B cell (primary cell): ENCODE results near the gene CYFIP1. TPM values are rescaled to one million over a fixed set of nuclear protein-coding genes. Genes with fewer than 3 reads are reported as not detected.

Source experiments
- ATAC-seq: fragments of 200-7000 bp; cut with Tn5 transposase; one replicate; pipeline ENCODE4 v1.10.0; 2021; ENCODE audit warnings: low read depth, mild to moderate bottlenecking, moderate number of reproducible peaks, moderate library complexity
- CTCF ChIA-PET: fragments of 350-600 bp; sonication (Branson Sonifier 250); formaldehyde crosslinking; loops from one replicate; lab custom pipeline; 2021; ENCODE audit warnings: antibody characterized with exemption, inconsistent platforms; lab: Charles Lee
- POLR2A ChIA-PET: fragments of 350-600 bp; sonication (Branson Sonifier 250); formaldehyde crosslinking; loops from one replicate; lab custom pipeline; 2021; ENCODE audit warnings: antibody characterized with exemption; lab: Charles Lee
- DNase-seq: peaks from one replicate; pipeline ENCODE4 v3.0.0; 2013
- H2AFZ ChIP-seq: 2 replicates; pipeline ENCODE4 v1.6.1; 2012; ENCODE audit warnings: mild to moderate bottlenecking, low read depth, low read length; ENCODE audit not compliant: insufficient read depth, poor library complexity, severe bottlenecking
- H3K27ac ChIP-seq, 2 donors: 1 replicate in 1 of 2; 2 replicates in 1 of 2; pipeline ENCODE4 v1.5.1; 2012 to 2013; ENCODE audit warnings: low read length in 2 of 2, mild to moderate bottlenecking in 2 of 2, moderate library complexity in 1 of 2
- H3K27me3 ChIP-seq, 4 experiments: fragments of 200-600 bp in 1 of 4; sonication (generic) in 1 of 4; replicated peaks in 1 of 4; 1 replicate in 2 of 4; 2 replicates in 2 of 4; pipeline versions ENCODE4 v1.6.1 to v1.7.0; 2013 to 2016; ENCODE audit warnings: low read length in 3 of 4, mild to moderate bottlenecking in 2 of 4, mixed read lengths in 1 of 4, moderate library complexity in 1 of 4; ENCODE audit not compliant: insufficient read depth in 4 of 4, control insufficient read depth in 3 of 4; ENCODE audit errors: control extremely low read depth in 1 of 4
- H3K36me3 ChIP-seq, 2 experiments: replicated peaks in 1 of 2; 1 replicate in 1 of 2; 2 replicates in 1 of 2; pipeline versions ENCODE4 v1.6.1 to v1.7.1; 2013; ENCODE audit warnings: low read length in 1 of 2; ENCODE audit not compliant: insufficient read depth in 2 of 2, control insufficient read depth in 1 of 2; ENCODE audit errors: control extremely low read depth in 1 of 2, extremely low read depth in 1 of 2
- H3K4me1 ChIP-seq, 2 donors: fragments of 200-600 bp in 1 of 2; sonication (generic) in 1 of 2; 1 replicate in 1 of 2; 2 replicates in 1 of 2; pipeline versions ENCODE4 v1.5.1 to v1.6.1; 2013 to 2017; ENCODE audit warnings: low read length in 2 of 2; ENCODE audit not compliant: control insufficient read depth in 2 of 2, insufficient read depth in 2 of 2
- H3K4me2 ChIP-seq: replicated peaks from 2 replicates; pipeline ENCODE3; 2012; ENCODE audit warnings: mild to moderate bottlenecking, low read depth, low read length; ENCODE audit not compliant: poor library complexity, severe bottlenecking
- H3K4me3 ChIP-seq, 5 experiments: fragments of 200-600 bp in 1 of 5; sonication (generic) in 1 of 5; 1 replicate in 3 of 5; 2 replicates in 2 of 5; pipeline versions ENCODE4 v1.5.1 to v1.7.0; 2011 to 2016; ENCODE audit warnings: low read length in 4 of 5, mild to moderate bottlenecking in 4 of 5, low read depth in 2 of 5, control low read depth in 1 of 5, moderate library complexity in 1 of 5; ENCODE audit not compliant: insufficient read depth in 1 of 5; ENCODE audit errors: control extremely low read depth in 1 of 5, extremely low read depth in 1 of 5
- H3K79me2 ChIP-seq: fragments of 200-600 bp; sonication (generic); one replicate; pipeline ENCODE4 v1.6.0; 2016; ENCODE audit warnings: low read length; ENCODE audit not compliant: control insufficient read depth, insufficient read depth
- H3K9ac ChIP-seq: fragments of 200-600 bp; sonication (generic); 2 replicates; pipeline ENCODE4 v1.6.1; 2017; ENCODE audit warnings: mild to moderate bottlenecking, low read length, moderate library complexity
- H3K9me3 ChIP-seq, 3 donors: one replicate each; pipeline versions ENCODE4 v1.6.1 to v1.7.1; 2013; ENCODE audit warnings: low read length in 2 of 3; ENCODE audit not compliant: control insufficient read depth in 2 of 3, insufficient read depth in 1 of 3; ENCODE audit errors: control extremely low read depth in 1 of 3
- H4K20me1 ChIP-seq: 2 replicates; pipeline ENCODE4 v1.6.0; 2012; ENCODE audit warnings: mild to moderate bottlenecking, low read length; ENCODE audit not compliant: insufficient read depth, control insufficient read depth, poor library complexity, severe bottlenecking
- H3K27ac Mint-ChIP-seq: one replicate; pipeline ENCODE4 v1.8.0; 2021; ENCODE audit warnings: mixed read lengths
- H3K27me3 Mint-ChIP-seq: one replicate; pipeline ENCODE4 v1.8.0; 2021; ENCODE audit warnings: mixed read lengths
- H3K4me1 Mint-ChIP-seq: one replicate; pipeline ENCODE4 v1.8.0; 2021; ENCODE audit warnings: mixed read lengths
- H3K4me3 Mint-ChIP-seq: one replicate; pipeline ENCODE4 v1.8.0; 2021; ENCODE audit warnings: mixed read lengths
- H3K9me3 Mint-ChIP-seq: one replicate; pipeline ENCODE4 v1.8.0; 2022; ENCODE audit warnings: mixed read lengths; ENCODE audit not compliant: insufficient read depth
- CTCF ChIP-seq: fragments of 200-600 bp; IDR thresholded peaks from one replicate; pipeline ENCODE4 v1.8.0; 2022; ENCODE audit warnings: antibody characterized with exemption, mild to moderate bottlenecking
- EZH2 ChIP-seq: IDR thresholded peaks from 2 replicates; pipeline ENCODE4 v1.6.1; 2012; ENCODE audit warnings: borderline replicate concordance, low read depth, mild to moderate bottlenecking, moderate library complexity, low read length; ENCODE audit not compliant: insufficient read depth, poor library complexity, severe bottlenecking
- WGBS: methylation state at CpG from one replicate; pipeline ENCODE4 v1.1.5; 2013; ENCODE audit warnings: missing lambda C conversion rate; ENCODE audit not compliant: insufficient coverage; 5-methylcytosine and 5-hydroxymethylcytosine counted together
- intact Hi-C: fragments of 100-400 bp; cut with micrococcal nuclease; formaldehyde crosslinking; loops from one replicate; pipeline ENCODE4 v1.10.0; 2022
- polyA plus RNA-seq: library from polyadenylated mRNA; depleted of rRNA; stranded (reverse); fragments of >200 nt; gene quantifications from 2 replicates; pipeline ENCODE4 v1.2.3, GENCODE V29; 2012
- total RNA-seq, 2 donors: library from RNA; stranded (reverse); fragments of 120-200 nt in 1 of 2; gene quantifications; 1 replicate in 1 of 2; 2 replicates in 1 of 2; pipeline versions ENCODE4 v1.2.3 to v1.2.4, GENCODE V29; 2013 to 2022

The CYFIP1 gene
- total and polyA plus RNA-seq, 2 donors (not counting 1 experiment from before 2014, with no cell fraction given) = 6.2 to 13.5 TPM

- CTCF ChIA-PET = no interaction called here
- H3K9me3 Mint-ChIP-seq = no peaks in the 10 kb centered on the region
- no peak for TF ChIP-seq EZH2
- TF ChIP-seq CTCF = no peak
These were observed 71.3 kb downstream of the CYFIP1 start for GRCh38 chr15:22908830-22909229.

GRCh38 chr15:22907161-22907950, 72.8 kb downstream of the CYFIP1 start:
- ChIA-PET CTCF (no interaction called here), POLR2A (no interaction called here)
- H3K27ac ChIP-seq = no peak overlapping the region
- DNase-seq = no peak
- no peaks in the 10 kb centered on the region for H3K36me3 ChIP-seq
- no peaks in the 10 kb centered on the region for H3K4me1 ChIP-seq
- no peak overlapping the region for H3K9ac ChIP-seq
- no peak for ATAC-seq
- TF ChIP-seq CTCF = no peak
- TF ChIP-seq EZH2 = no peak
- H3K27me3 Mint-ChIP-seq = no peaks in the 10 kb centered on the region
- H3K4me1 Mint-ChIP-seq = peaks cover 6% of the 10 kb centered on the region
- H3K9me3 ChIP-seq = no peaks in the 10 kb centered on the region
- H4K20me1 ChIP-seq = no peaks in the 10 kb centered on the region
- 95% methylated on average over 7 of the region's 16 CpGs for WGBS
- no peaks in the 10 kb centered on the region for H3K9me3 Mint-ChIP-seq
- no peaks in the 10 kb centered on the region for H3K79me2 ChIP-seq
- no peak overlapping the region for H3K27ac Mint-ChIP-seq
- intact Hi-C loops = no loop called here
- no peak overlapping the region for H3K4me3 ChIP-seq
- H3K27me3 ChIP-seq = no peaks in the 10 kb centered on the region
- no peak overlapping the region for H3K4me2 ChIP-seq
- H3K4me3 Mint-ChIP-seq = no peak overlapping the region
- no peak overlapping the region for H2AFZ ChIP-seq

More at GRCh38 chr15:22908830-22909229, 71.3 kb downstream of the CYFIP1 start:
- Mint-ChIP-seq H3K27me3 (no peaks in the 10 kb centered on the region), H3K27ac (no peak overlapping the region), H3K4me3 (no peak overlapping the region), H3K4me1 (no peaks in the 10 kb centered on the region)
- POLR2A ChIA-PET = no interaction called here
- no peaks in the 10 kb centered on the region for H3K4me1 ChIP-seq
- ATAC-seq (no peak), DNase-seq (no peak)
- no peak overlapping the region for H3K4me3 ChIP-seq
- no peak overlapping the region for H3K27ac ChIP-seq
- intact Hi-C loops = no loop called here
- no peaks in the 10 kb centered on the region for H3K79me2 ChIP-seq
- H3K9me3 ChIP-seq = no peaks in the 10 kb centered on the region
- H3K36me3 ChIP-seq = no peaks in the 10 kb centered on the region
- H3K9ac ChIP-seq = no peak overlapping the region
- WGBS = 92% methylated on average over 2 of the region's 9 CpGs
- H3K4me2 ChIP-seq = no peak overlapping the region
- no peaks in the 10 kb centered on the region for H3K27me3 ChIP-seq
- H2AFZ ChIP-seq = no peak overlapping the region
- no peaks in the 10 kb centered on the region for H4K20me1 ChIP-seq
